ENCODE data around the gene TMEM116.

Gene TMEM116

DNA sequence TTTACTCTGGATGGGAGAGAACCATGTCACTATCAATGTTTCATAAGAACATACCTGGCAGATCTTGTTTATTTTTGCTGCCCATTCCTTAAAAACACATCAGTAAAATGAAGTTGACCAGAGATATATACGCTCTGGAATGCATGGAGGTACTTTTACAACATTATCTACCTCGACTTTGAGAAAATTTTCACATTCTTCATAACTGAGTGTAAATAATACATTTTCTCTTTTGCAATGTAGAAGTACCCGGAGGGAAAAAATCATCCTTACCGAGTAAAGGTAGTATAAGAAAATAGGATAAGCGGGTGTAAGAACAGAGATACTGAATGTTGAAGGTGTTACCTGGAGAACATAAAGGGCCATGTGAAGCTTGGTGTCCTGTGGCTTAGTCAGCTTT, 80.7 kb downstream of the TMEM116 start:
- no peak for TF ChIP-seq EZH2 (IDR thresholded peaks at IDR 0.05; ENCODE audit: borderline replicate concordance, low read length)
- TF ChIP-seq, protein P1, sequence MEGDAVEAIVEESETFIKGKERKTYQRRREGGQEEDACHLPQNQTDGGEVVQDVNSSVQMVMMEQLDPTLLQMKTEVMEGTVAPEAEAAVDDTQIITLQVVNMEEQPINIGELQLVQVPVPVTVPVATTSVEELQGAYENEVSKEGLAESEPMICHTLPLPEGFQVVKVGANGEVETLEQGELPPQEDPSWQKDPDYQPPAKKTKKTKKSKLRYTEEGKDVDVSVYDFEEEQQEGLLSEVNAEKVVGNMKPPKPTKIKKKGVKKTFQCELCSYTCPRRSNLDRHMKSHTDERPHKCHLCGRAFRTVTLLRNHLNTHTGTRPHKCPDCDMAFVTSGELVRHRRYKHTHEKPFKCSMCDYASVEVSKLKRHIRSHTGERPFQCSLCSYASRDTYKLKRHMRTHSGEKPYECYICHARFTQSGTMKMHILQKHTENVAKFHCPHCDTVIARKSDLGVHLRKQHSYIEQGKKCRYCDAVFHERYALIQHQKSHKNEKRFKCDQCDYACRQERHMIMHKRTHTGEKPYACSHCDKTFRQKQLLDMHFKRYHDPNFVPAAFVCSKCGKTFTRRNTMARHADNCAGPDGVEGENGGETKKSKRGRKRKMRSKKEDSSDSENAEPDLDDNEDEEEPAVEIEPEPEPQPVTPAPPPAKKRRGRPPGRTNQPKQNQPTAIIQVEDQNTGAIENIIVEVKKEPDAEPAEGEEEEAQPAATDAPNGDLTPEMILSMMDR (IDR thresholded peaks at IDR 0.05; ENCODE audit: low read length) = no peak
- no peak overlapping the region for H3K9ac ChIP-seq (ENCODE audit: low read length)
- H3F3A ChIP-seq (ENCODE audit: insufficient read depth, low read length) = no peaks in the 10 kb centered on the region
- no peak overlapping the region for H3K4me2 ChIP-seq (ENCODE audit: low read length)
- no peak overlapping the region for H2AFZ ChIP-seq (ENCODE audit: low read length)
- H3K4me1 ChIP-seq (ENCODE audit: insufficient read depth, low read length, severe bottlenecking) = no peaks in the 10 kb centered on the region
- H3K79me2 ChIP-seq (ENCODE audit: insufficient read depth, low read length) = no peaks in the 10 kb centered on the region
- H4K20me1 ChIP-seq (ENCODE audit: insufficient read depth, low read length) = no peaks in the 10 kb centered on the region
- H3K36me3 ChIP-seq (ENCODE audit: insufficient read depth, low read length) = peaks cover 14% of the 10 kb centered on the region; the same call in 1 of the 2 replicates
- H3K27me3 ChIP-seq (ENCODE audit: insufficient read depth, low read length) = no peaks in the 10 kb centered on the region
- no peak overlapping the region for H3K4me3 ChIP-seq (ENCODE audit: low read depth, low read length, poor library complexity, severe bottlenecking)
- H3K9me3 ChIP-seq (ENCODE audit: low read length) = no peaks in the 10 kb centered on the region
- H3K9me2 ChIP-seq (ENCODE audit: low read depth, low read length) = no peaks in the 10 kb centered on the region
- H3K27ac ChIP-seq (ENCODE audit: low read depth, low read length, poor library complexity, severe bottlenecking) = no peak overlapping the region

GRCh38 chr12:111927346-111927745, 85.6 kb downstream of the TMEM116 start:
- no peaks in the 10 kb centered on the region for H3K9me2 ChIP-seq (ENCODE audit: low read depth, low read length)
- peaks cover 3% of the 10 kb centered on the region; the same call in 1 of the 2 replicates for H3K36me3 ChIP-seq (ENCODE audit: insufficient read depth, low read length)
- no peak overlapping the region for H3K4me3 ChIP-seq (ENCODE audit: low read depth, low read length, poor library complexity, severe bottlenecking)
- no peaks in the 10 kb centered on the region for H3K9me3 ChIP-seq (ENCODE audit: low read length)
- no peaks in the 10 kb centered on the region for H3K27me3 ChIP-seq (ENCODE audit: insufficient read depth, low read length)
- no peaks in the 10 kb centered on the region for H3F3A ChIP-seq (ENCODE audit: insufficient read depth, low read length)
- no peak overlapping the region for H3K9ac ChIP-seq (ENCODE audit: low read length)
- no peak for TF ChIP-seq EZH2 (IDR thresholded peaks at IDR 0.05; ENCODE audit: borderline replicate concordance, low read length)
- no peaks in the 10 kb centered on the region for H4K20me1 ChIP-seq (ENCODE audit: insufficient read depth, low read length)
- no peak overlapping the region for H3K27ac ChIP-seq (ENCODE audit: low read depth, low read length, poor library complexity, severe bottlenecking)
- no peaks in the 10 kb centered on the region for H3K79me2 ChIP-seq (ENCODE audit: insufficient read depth, low read length)
- H3K4me2 ChIP-seq (ENCODE audit: low read length) = no peak overlapping the region
- H2AFZ ChIP-seq (ENCODE audit: low read length) = no peak overlapping the region
- H3K4me1 ChIP-seq (ENCODE audit: insufficient read depth, low read length, severe bottlenecking) = no peaks in the 10 kb centered on the region

GRCh38 chr12:111926631-111927030, 86.3 kb downstream of the TMEM116 start:
- Histone ChIP-seq H3K27me3 (ENCODE audit: insufficient read depth, low read length) (no peaks in the 10 kb centered on the region), H3K36me3 (ENCODE audit: insufficient read depth, low read length) (no peaks in the 10 kb centered on the region), H4K20me1 (ENCODE audit: insufficient read depth, low read length) (no peaks in the 10 kb centered on the region)

DNA sequence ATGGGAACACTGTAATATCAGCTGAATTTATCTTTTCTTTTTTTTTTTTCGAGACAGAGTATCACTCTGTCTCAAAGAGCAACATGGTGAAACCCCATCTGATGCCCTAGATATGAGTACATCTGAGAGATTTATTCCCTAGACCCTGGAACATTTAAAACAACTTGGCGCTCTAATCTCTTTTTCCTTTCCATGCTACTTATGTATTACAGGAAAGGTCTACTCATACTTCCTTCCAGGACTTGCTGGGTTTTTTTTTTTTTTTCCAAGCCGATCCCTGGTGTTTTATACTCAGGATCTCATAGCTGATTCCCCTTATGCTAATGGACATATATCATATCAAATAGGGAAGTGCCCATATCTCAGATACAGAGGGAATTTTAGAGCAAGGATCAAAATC, 87.8 kb downstream of the TMEM116 start:
- Histone ChIP-seq H3K9me3 (ENCODE audit: low read length) (no peaks in the 10 kb centered on the region), H3F3A (ENCODE audit: insufficient read depth, low read length) (no peaks in the 10 kb centered on the region), H3K36me3 (ENCODE audit: insufficient read depth, low read length) (no peaks in the 10 kb centered on the region), H3K9ac (ENCODE audit: low read length) (no peak overlapping the region), H3K79me2 (ENCODE audit: insufficient read depth, low read length) (no peaks in the 10 kb centered on the region), H3K4me2 (ENCODE audit: low read length) (no peak overlapping the region), H3K27me3 (ENCODE audit: insufficient read depth, low read length) (no peaks in the 10 kb centered on the region), H3K9me2 (ENCODE audit: low read depth, low read length) (no peaks in the 10 kb centered on the region), H3K4me3 (ENCODE audit: low read depth, low read length, poor library complexity, severe bottlenecking) (no peak overlapping the region), H2AFZ (ENCODE audit: low read length) (no peak overlapping the region), H4K20me1 (ENCODE audit: insufficient read depth, low read length) (no peaks in the 10 kb centered on the region), H3K4me1 (ENCODE audit: insufficient read depth, low read length, severe bottlenecking) (no peaks in the 10 kb centered on the region), H3K27ac (ENCODE audit: low read depth, low read length, poor library complexity, severe bottlenecking) (no peak overlapping the region)
- TF ChIP-seq EZH2 (IDR thresholded peaks at IDR 0.05; ENCODE audit: borderline replicate concordance, low read length) = no peak
- TF ChIP-seq, protein P1 (IDR thresholded peaks at IDR 0.05; ENCODE audit: low read length) = no peak

More at GRCh38 chr12:111926631-111927030, 86.3 kb downstream of the TMEM116 start:
- Histone ChIP-seq H3K9ac (ENCODE audit: low read length) (no peak overlapping the region), H3K4me3 (ENCODE audit: low read depth, low read length, poor library complexity, severe bottlenecking) (no peak overlapping the region), H3F3A (ENCODE audit: insufficient read depth, low read length) (no peaks in the 10 kb centered on the region), H3K79me2 (ENCODE audit: insufficient read depth, low read length) (no peaks in the 10 kb centered on the region), H3K9me3 (ENCODE audit: low read length) (no peaks in the 10 kb centered on the region), H3K27ac (ENCODE audit: low read depth, low read length, poor library complexity, severe bottlenecking) (no peak overlapping the region), H3K9me2 (ENCODE audit: low read depth, low read length) (no peaks in the 10 kb centered on the region), H3K4me1 (ENCODE audit: insufficient read depth, low read length, severe bottlenecking) (no peaks in the 10 kb centered on the region), H3K4me2 (ENCODE audit: low read length) (no peak overlapping the region), H2AFZ (ENCODE audit: low read length) (no peak overlapping the region)
- TF ChIP-seq, protein P1 (IDR thresholded peaks at IDR 0.05; ENCODE audit: low read length) = no peak
- no peak for TF ChIP-seq EZH2 (IDR thresholded peaks at IDR 0.05; ENCODE audit: borderline replicate concordance, low read length)
